Epithelial cell of esophagus (primary cell): ENCODE measurements around the gene DNAH8.

Source experiments
- DNase-seq: peaks from one replicate; pipeline ENCODE4 v3.0.0; 2010; ENCODE audit warnings: low read depth
- H3K4me3 ChIP-seq: 2 replicates; pipeline ENCODE4 v1.5.1; 2011; ENCODE audit warnings: mild to moderate bottlenecking, low read length, control low read depth
- TF ChIP-seq, protein P1 (sequence below): IDR thresholded peaks from 2 replicates; pipeline ENCODE4 v1.5.1; 2011; ENCODE audit warnings: low read depth, mild to moderate bottlenecking, low read length, control low read depth, inconsistent platforms; ENCODE audit not compliant: insufficient read depth; ENCODE audit errors: missing control alignments

Gene DNAH8

DNA sequence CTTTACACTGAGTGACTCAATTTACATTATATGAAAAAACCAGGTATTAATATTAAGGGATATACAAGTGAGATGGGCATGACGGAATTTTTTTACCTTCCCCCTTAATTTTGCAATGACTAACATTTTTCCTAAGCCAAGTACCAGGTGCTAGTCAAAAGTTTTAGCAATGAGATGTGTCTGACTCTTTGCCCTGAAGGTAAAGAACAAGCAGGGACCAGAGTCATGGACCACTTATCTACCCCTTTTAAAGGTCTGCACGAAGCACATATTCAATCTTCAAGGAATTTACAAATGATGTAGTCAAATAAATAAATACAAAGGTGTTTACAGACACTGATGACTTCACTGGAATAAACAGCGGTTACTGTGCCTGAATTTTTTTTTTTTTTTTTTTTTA, 13.6 kb upstream of the DNAH8 start:
- peak; percentile 45 for DNase-seq
- TF ChIP-seq, protein P1, sequence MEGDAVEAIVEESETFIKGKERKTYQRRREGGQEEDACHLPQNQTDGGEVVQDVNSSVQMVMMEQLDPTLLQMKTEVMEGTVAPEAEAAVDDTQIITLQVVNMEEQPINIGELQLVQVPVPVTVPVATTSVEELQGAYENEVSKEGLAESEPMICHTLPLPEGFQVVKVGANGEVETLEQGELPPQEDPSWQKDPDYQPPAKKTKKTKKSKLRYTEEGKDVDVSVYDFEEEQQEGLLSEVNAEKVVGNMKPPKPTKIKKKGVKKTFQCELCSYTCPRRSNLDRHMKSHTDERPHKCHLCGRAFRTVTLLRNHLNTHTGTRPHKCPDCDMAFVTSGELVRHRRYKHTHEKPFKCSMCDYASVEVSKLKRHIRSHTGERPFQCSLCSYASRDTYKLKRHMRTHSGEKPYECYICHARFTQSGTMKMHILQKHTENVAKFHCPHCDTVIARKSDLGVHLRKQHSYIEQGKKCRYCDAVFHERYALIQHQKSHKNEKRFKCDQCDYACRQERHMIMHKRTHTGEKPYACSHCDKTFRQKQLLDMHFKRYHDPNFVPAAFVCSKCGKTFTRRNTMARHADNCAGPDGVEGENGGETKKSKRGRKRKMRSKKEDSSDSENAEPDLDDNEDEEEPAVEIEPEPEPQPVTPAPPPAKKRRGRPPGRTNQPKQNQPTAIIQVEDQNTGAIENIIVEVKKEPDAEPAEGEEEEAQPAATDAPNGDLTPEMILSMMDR, result no peak
- no peak overlapping the region for H3K4me3 ChIP-seq

DNA sequence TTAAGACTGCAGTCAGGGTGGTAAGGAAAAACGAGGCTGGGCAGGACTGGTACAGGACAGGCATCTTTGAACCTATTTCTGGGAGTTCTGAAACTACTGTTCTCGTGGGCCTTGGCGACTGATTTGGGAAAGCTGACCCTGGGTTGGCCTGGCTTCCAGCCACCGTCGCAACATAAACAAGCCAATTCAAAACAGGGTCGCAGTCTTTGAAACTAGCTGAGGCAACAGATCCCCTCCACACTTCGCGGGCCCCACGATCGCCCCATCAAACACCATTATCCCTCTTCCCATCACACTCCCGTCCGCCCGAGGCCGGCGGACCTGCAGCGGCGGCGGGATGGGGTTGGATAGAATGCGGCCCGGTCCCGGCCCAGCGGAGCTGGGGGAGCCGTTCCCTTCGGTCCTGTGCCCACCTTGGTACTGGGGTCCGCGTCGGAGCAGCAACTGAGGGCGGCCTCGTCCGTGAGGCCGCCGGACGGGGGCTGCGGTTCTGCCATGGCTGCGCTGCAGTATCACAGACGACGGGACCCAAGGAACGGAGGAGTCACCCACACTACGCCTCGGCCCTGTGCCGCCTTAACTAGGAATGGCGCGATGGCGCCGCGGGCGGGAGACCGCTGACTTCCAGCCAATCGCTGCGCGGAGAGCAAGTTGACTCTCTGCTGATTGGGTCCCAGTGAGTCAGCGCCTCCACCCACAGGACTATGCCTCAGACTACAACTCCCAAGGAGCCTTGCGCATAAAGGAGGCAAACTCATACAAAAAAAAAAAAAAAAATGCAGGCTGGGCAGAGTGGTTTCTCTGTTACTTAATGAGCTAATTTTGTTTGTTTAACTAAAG, 12.3 kb upstream of the DNAH8 start, which contains the start of gene GLO1:
Gene GLO1, minus strand, starts transcription at position 588 of the 840 bp plus-strand sequence. Its CDS starts 91 bp downstream, at position 497.
- H3K4me3 ChIP-seq, result peak within 1 kb of the TSS; percentile 87
- TF ChIP-seq, protein P1, result no peak
- peak; percentile 100 for DNase-seq

DNA sequence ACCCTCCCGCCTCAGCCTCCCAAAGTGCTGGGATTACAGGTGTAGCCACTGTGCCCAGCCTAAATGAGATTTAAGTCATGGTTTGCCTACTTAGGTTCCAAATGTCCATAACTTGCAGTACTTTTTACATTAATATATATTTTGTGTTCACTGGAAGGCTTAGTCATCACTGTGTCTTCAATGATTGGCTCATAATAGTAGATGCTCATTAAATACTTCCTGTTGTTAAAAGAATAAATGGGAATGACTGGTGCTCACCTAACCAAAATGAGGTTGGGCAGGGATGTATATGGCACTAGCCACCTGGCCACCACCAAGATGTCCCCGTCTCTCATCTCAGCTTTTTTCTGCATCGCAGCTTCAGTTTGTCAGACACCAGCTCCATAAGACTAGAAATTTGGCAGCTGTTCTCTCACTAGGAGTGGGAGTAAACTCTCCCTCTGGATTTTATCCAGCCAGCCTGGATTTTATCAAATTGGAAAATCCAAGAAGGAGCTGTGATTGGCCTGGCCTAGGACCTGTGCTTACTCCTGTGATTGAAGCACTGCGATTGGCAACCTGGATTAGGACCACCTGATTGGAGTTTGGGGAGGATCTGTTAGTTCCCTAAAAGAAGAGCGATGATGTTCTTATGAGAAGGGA, 11.0 kb upstream of the DNAH8 start:
- no peak for DNase-seq

DNA sequence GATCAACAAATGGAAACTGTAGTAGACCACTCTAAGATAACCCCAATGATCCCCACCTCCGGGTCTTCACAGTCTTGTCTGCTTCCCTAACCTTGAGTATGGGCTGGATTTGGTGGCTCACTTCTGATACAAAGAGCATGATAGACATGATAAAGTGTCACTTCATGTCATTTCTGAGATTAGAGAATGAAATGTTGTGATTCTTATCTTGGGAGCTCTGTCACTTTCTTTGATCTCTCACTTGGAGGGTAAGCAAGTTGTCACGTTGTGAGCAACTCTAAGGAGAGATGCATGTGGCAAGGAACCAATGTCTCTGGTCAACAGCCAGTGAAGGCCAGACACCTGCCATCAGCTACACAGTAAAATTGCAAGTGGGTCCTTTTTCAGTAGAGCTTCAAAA, 9.2 kb upstream of the DNAH8 start:
- H3K4me3 ChIP-seq, result no peak overlapping the region
- DNase-seq, result no peak
- TF ChIP-seq, protein P1, result no peak

More for the DNA sequence above, 11.0 kb upstream of the DNAH8 start:
- TF ChIP-seq, protein P1, result no peak
- H3K4me3 ChIP-seq, result no peak overlapping the region

DNA sequence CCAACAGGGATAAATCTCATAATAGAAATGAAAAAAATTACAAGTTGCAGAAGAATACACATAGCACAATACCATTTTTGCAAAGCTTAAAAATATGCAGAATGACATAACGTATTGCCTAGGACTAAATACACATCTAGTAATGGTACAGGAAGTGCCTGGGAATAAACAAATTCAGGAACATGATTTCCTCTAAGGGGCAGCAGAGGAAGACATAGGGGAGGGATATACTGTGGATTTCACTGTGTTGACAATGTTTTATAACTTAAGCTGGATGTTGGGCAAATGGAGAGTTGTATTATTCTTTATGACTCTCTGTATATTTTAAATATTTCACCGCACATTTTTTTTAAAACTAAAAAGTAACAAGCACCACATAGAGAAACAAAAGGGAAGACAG, 6.6 kb upstream of the DNAH8 start:
- DNase-seq, result peak; percentile 11
- no peak overlapping the region for H3K4me3 ChIP-seq
- TF ChIP-seq, protein P1, result no peak

DNA sequence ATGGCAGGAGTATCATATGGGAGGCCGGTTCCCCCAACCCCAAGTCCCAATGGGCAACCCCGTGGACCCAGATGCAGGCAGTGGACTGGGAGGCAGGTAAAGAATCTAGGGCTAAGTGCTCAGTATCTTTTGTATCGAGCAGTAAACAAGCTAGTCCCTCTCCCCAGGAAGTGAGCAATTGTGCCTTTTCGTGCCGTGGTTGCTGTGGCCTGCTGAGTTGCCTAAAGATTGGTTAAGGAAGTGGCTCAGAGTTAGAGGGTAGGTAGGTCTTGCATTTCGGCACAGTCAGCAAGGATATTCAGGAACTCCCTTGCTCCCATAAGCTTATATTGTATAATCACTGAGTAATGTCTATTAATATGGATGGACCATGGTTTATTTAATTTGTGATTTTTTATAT, 1.3 kb upstream of the DNAH8 start:
- peak; percentile 57 for DNase-seq
- TF ChIP-seq, protein P1, result no peak
- H3K4me3 ChIP-seq, result no peak overlapping the region
